ENCODE measurements around the gene PRPSAP1.

- TF ChIP-seq CTCF (IDR thresholded peaks at IDR 0.05) (no peak), POLR2AphosphoS5 (IDR thresholded peaks at IDR 0.05; ENCODE audit: low read depth, low read length) (no peak), SIN3A (IDR thresholded peaks at IDR 0.05; ENCODE audit: borderline replicate concordance, insufficient read depth, low read depth, low read length) (no peak)
Measured at GRCh38 chr17:76309461-76309860, 44.3 kb downstream of the PRPSAP1 start.
